ENCODE data around the gene DDB1.

Gene DDB1

GRCh38 chr11:61333550-61334433, 887 bp upstream of the DDB1 start:
- H3K9me3 ChIP-seq (ENCODE audit: control insufficient read depth in 1 of 2, low read length in 2 of 2): no peaks in the 10 kb centered on the region
- H3K4me1 ChIP-seq (ENCODE audit: control insufficient read depth in 1 of 2, insufficient read depth in 2 of 2, low read length in 2 of 2): peaks cover 8 to 16% of the 10 kb centered on the region in 2 donors
- H3K36me3 ChIP-seq (ENCODE audit: control insufficient read depth in 1 of 2, insufficient read depth in 2 of 2, low read length in 2 of 2): peaks cover 12 to 13% of the 10 kb centered on the region in 2 donors
- H3K27ac ChIP-seq (ENCODE audit: low read length): peak overlapping the region; percentile 91
- H3K4me3 ChIP-seq (ENCODE audit: low read depth in 1 of 2, low read length in 2 of 2): peak overlapping the region; percentile 89 to 92
- no peaks in the 10 kb centered on the region for H3K27me3 ChIP-seq (ENCODE audit: low read depth, low read length)

DNA sequence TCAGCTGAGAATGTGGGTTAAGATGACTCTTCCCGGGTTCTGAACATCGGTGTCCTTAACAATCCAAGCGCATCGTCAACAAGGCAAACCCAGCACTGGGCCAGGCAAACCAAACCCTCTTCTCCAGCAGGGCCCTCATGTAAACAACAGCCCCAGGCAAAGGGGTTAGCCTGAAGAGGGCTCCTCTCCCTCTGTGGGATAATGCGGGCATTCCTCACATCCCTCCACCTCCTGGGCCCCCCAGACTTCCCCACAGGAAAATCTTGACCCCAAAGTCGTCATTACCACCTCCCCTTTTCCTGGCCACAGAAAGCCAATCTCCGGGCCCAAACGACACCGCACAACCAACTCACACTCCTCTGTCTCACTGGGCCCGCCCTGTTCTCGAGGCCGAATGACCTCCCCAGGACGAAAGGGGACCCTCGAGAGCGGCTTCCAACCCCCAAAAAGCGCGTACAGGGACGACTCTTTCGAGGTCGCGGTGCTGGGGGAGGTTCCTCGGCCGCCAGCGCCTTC, 566 bp downstream of the DDB1 start:
- Histone ChIP-seq H3K4me1 (ENCODE audit: control insufficient read depth in 1 of 2, insufficient read depth in 2 of 2, low read length in 2 of 2) (peaks cover 8 to 16% of the 10 kb centered on the region in 2 donors), H3K27ac (ENCODE audit: low read length) (peak overlapping the region; percentile 91), H3K27me3 (ENCODE audit: low read depth, low read length) (no peaks in the 10 kb centered on the region), H3K9me3 (ENCODE audit: control insufficient read depth in 1 of 2, low read length in 2 of 2) (no peaks in the 10 kb centered on the region), H3K36me3 (ENCODE audit: control insufficient read depth in 1 of 2, insufficient read depth in 2 of 2, low read length in 2 of 2) (peaks cover 11 to 23% of the 10 kb centered on the region in 2 donors), H3K4me3 (ENCODE audit: low read depth in 1 of 2, low read length in 2 of 2) (peak overlapping the region; percentile 89 to 92)

DNA sequence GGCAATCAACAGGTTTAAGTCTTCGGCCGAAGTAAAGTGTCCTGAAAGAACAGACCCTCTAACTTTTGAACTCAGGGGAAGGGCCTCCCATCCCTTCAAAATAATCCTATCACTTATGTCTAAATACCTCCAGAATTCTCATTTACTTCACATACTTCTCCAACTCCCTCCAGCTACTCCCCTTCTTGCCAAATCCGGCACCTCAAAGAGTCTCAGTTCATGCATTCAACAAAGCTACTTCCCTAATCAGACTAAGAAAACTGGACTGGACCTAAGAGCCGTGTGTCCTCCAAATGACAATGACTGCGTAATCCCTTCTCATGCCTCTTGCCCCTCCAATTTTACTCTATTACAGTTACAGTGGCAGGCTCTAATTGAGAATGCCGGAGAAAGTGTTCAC, 1.3 kb downstream of the DDB1 start:
- Histone ChIP-seq H3K9me3 (ENCODE audit: control insufficient read depth in 1 of 2, low read length in 2 of 2) (no peaks in the 10 kb centered on the region), H3K4me3 (ENCODE audit: low read depth in 1 of 2, low read length in 2 of 2) (peak overlapping the region; percentile 89 to 92), H3K36me3 (ENCODE audit: control insufficient read depth in 1 of 2, insufficient read depth in 2 of 2, low read length in 2 of 2) (peaks cover 15 to 24% of the 10 kb centered on the region in 2 donors), H3K4me1 (ENCODE audit: control insufficient read depth in 1 of 2, insufficient read depth in 2 of 2, low read length in 2 of 2) (peaks cover 8 to 16% of the 10 kb centered on the region in 2 donors), H3K27ac (ENCODE audit: low read length) (peak overlapping the region; percentile 91), H3K27me3 (ENCODE audit: low read depth, low read length) (no peaks in the 10 kb centered on the region)

- no peak overlapping the region for H3K27ac ChIP-seq (ENCODE audit: low read length)
- H3K4me3 ChIP-seq (ENCODE audit: low read depth in 1 of 2, low read length in 2 of 2): no peak overlapping the region
- no peaks in the 10 kb centered on the region for H3K27me3 ChIP-seq (ENCODE audit: low read depth, low read length)
- no peaks in the 10 kb centered on the region for H3K9me3 ChIP-seq (ENCODE audit: control insufficient read depth in 1 of 2, low read length in 2 of 2)
- peaks cover 32 to 41% of the 10 kb centered on the region in 2 donors for H3K36me3 ChIP-seq (ENCODE audit: control insufficient read depth in 1 of 2, insufficient read depth in 2 of 2, low read length in 2 of 2)
- peaks cover 8 to 16% of the 10 kb centered on the region in 2 donors for H3K4me1 ChIP-seq (ENCODE audit: control insufficient read depth in 1 of 2, insufficient read depth in 2 of 2, low read length in 2 of 2)
Measured at GRCh38 chr11:61329871-61330270, 3.0 kb downstream of the DDB1 start.

- Histone ChIP-seq H3K27ac (ENCODE audit: low read length) (no peak overlapping the region), H3K9me3 (ENCODE audit: control insufficient read depth in 1 of 2, low read length in 2 of 2) (no peaks in the 10 kb centered on the region), H3K36me3 (ENCODE audit: control insufficient read depth in 1 of 2, insufficient read depth in 2 of 2, low read length in 2 of 2) (peaks cover 43 to 57% of the 10 kb centered on the region in 2 donors), H3K27me3 (ENCODE audit: low read depth, low read length) (no peaks in the 10 kb centered on the region), H3K4me3 (ENCODE audit: low read depth in 1 of 2, low read length in 2 of 2) (no peak overlapping the region), H3K4me1 (ENCODE audit: control insufficient read depth in 1 of 2, insufficient read depth in 2 of 2, low read length in 2 of 2) (peaks cover 4 to 12% of the 10 kb centered on the region in 2 donors)
Measured at GRCh38 chr11:61328351-61328750, 4.6 kb downstream of the DDB1 start.

GRCh38 chr11:61327669-61328071, 5.2 kb downstream of the DDB1 start:
- peaks cover 50 to 63% of the 10 kb centered on the region in 2 donors for H3K36me3 ChIP-seq (ENCODE audit: control insufficient read depth in 1 of 2, insufficient read depth in 2 of 2, low read length in 2 of 2)
- H3K27ac ChIP-seq (ENCODE audit: low read length): no peak overlapping the region
- H3K27me3 ChIP-seq (ENCODE audit: low read depth, low read length): no peaks in the 10 kb centered on the region
- H3K4me1 ChIP-seq (ENCODE audit: control insufficient read depth in 1 of 2, insufficient read depth in 2 of 2, low read length in 2 of 2): peaks cover 4 to 12% of the 10 kb centered on the region in 2 donors
- no peaks in the 10 kb centered on the region for H3K9me3 ChIP-seq (ENCODE audit: control insufficient read depth in 1 of 2, low read length in 2 of 2)
- H3K4me3 ChIP-seq (ENCODE audit: low read depth in 1 of 2, low read length in 2 of 2): no peak overlapping the region

- Histone ChIP-seq H3K4me1 (ENCODE audit: control insufficient read depth in 1 of 2, insufficient read depth in 2 of 2, low read length in 2 of 2) (no peaks in the 10 kb centered on the region), H3K27me3 (ENCODE audit: low read depth, low read length) (no peaks in the 10 kb centered on the region), H3K4me3 (ENCODE audit: low read depth in 1 of 2, low read length in 2 of 2) (no peak overlapping the region), H3K27ac (ENCODE audit: low read length) (no peak overlapping the region), H3K9me3 (ENCODE audit: control insufficient read depth in 1 of 2, low read length in 2 of 2) (no peaks in the 10 kb centered on the region), H3K36me3 (ENCODE audit: control insufficient read depth in 1 of 2, insufficient read depth in 2 of 2, low read length in 2 of 2) (peaks cover 66 to 80% of the 10 kb centered on the region in 2 donors)
Measured at GRCh38 chr11:61325649-61326414, 7.1 kb downstream of the DDB1 start.

DNA sequence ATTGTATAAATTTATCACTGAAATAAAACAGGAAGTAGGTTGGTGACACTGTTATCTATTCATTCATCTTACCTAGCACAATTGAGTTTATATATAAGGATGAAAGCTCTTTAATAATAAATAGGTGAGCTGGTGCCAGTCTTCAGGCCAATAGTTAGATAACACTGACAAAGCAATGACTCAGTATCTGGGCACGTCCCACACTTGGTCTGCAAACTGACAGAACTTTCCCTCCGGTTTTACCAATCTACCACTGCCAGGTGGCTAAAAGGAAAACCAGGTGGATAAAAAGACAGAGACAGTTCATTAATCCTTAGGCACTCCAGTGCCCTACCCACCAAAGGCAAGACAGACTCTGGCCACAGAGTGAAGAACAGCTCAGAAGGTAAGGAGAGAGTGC, 17.6 kb downstream of the DDB1 start:
- Histone ChIP-seq H3K36me3 (ENCODE audit: control insufficient read depth in 1 of 2, insufficient read depth in 2 of 2, low read length in 2 of 2) (peaks cover 71 to 79% of the 10 kb centered on the region in 2 donors), H3K27ac (ENCODE audit: low read length) (no peak overlapping the region)

DNA sequence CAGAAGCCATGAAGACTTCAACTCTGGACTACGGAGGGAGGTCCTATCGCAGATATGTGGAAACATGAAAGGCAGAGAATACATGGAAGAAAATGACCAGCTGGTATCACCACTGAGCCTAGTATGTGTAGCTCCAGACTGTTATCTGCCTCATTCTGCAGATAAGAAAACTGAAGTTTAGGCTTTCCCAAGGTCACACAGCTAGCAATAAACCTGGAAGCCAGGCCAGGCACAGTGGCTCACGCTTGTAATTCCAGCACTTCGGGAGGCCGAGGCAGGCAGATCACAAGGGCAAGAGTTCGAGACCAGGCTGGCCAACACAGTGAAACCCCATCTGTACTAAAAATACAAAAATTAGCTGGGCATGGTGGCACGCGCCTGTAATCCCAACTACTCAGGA, 22.2 kb downstream of the DDB1 start:
- no peaks in the 10 kb centered on the region for H3K4me1 ChIP-seq (ENCODE audit: control insufficient read depth in 1 of 2, insufficient read depth in 2 of 2, low read length in 2 of 2)
- H3K4me3 ChIP-seq (ENCODE audit: low read depth in 1 of 2, low read length in 2 of 2): no peak overlapping the region
- H3K9me3 ChIP-seq (ENCODE audit: control insufficient read depth in 1 of 2, low read length in 2 of 2): no peaks in the 10 kb centered on the region
- H3K27ac ChIP-seq (ENCODE audit: low read length): no peak overlapping the region
- H3K36me3 ChIP-seq (ENCODE audit: control insufficient read depth in 1 of 2, insufficient read depth in 2 of 2, low read length in 2 of 2): peaks cover 84 to 95% of the 10 kb centered on the region in 2 donors
- no peaks in the 10 kb centered on the region for H3K27me3 ChIP-seq (ENCODE audit: low read depth, low read length)

More for the DNA sequence above, 17.6 kb downstream of the DDB1 start:
- Histone ChIP-seq H3K4me3 (ENCODE audit: low read depth in 1 of 2, low read length in 2 of 2) (no peak overlapping the region), H3K4me1 (ENCODE audit: control insufficient read depth in 1 of 2, insufficient read depth in 2 of 2, low read length in 2 of 2) (no peaks in the 10 kb centered on the region), H3K27me3 (ENCODE audit: low read depth, low read length) (no peaks in the 10 kb centered on the region), H3K9me3 (ENCODE audit: control insufficient read depth in 1 of 2, low read length in 2 of 2) (no peaks in the 10 kb centered on the region)

- no peaks in the 10 kb centered on the region for H3K4me1 ChIP-seq (ENCODE audit: control insufficient read depth in 1 of 2, insufficient read depth in 2 of 2, low read length in 2 of 2)
- H3K9me3 ChIP-seq (ENCODE audit: control insufficient read depth in 1 of 2, low read length in 2 of 2): no peaks in the 10 kb centered on the region
- peaks cover 78 to 96% of the 10 kb centered on the region in 2 donors for H3K36me3 ChIP-seq (ENCODE audit: control insufficient read depth in 1 of 2, insufficient read depth in 2 of 2, low read length in 2 of 2)
- no peak overlapping the region for H3K27ac ChIP-seq (ENCODE audit: low read length)
- no peak overlapping the region for H3K4me3 ChIP-seq (ENCODE audit: low read depth in 1 of 2, low read length in 2 of 2)
- no peaks in the 10 kb centered on the region for H3K27me3 ChIP-seq (ENCODE audit: low read depth, low read length)
Measured at GRCh38 chr11:61309739-61310138, 23.2 kb downstream of the DDB1 start.

DNA sequence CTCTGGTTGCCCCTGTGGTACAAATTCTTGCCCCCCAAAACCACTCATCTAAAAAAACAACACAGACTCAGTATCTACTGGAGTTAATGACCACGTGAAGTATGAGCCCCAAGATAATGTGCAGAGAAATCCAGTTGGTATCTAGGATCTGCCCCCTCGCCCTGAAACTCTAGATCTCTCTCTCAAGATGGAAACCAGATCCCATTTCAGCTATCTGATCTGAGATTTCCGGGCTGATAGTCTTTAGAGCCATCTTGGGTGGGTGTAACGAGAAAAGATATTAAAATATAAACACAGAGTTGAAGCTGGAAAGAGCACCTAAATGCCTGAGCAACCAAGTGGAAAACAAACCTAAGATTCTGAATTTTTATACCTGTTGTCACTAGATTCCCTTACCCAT, 23.8 kb downstream of the DDB1 start:
- Histone ChIP-seq H3K4me1 (ENCODE audit: control insufficient read depth in 1 of 2, insufficient read depth in 2 of 2, low read length in 2 of 2) (no peaks in the 10 kb centered on the region), H3K36me3 (ENCODE audit: control insufficient read depth in 1 of 2, insufficient read depth in 2 of 2, low read length in 2 of 2) (peaks cover 75 to 92% of the 10 kb centered on the region in 2 donors), H3K27ac (ENCODE audit: low read length) (no peak overlapping the region), H3K27me3 (ENCODE audit: low read depth, low read length) (no peaks in the 10 kb centered on the region), H3K4me3 (ENCODE audit: low read depth in 1 of 2, low read length in 2 of 2) (no peak overlapping the region), H3K9me3 (ENCODE audit: control insufficient read depth in 1 of 2, low read length in 2 of 2) (no peaks in the 10 kb centered on the region)

All from muscle layer of duodenum (tissue), 2 donors.